Activated CD8-positive, alpha-beta memory T cell treated with anti-CD3 and anti-CD28 coated beads for 48 hours (primary cell): ENCODE results near the gene GUCY1A1.

ENCODE experiments used
- DNase-seq, 3 experiments: peaks; one replicate each; pipeline ENCODE4 v3.0.0-alpha.2; 2020; ENCODE audit warnings: low read depth in 2 of 3, low spot score in 2 of 3

GUCY1A1 gene

GRCh38 chr4:155688860-155689259, 22.2 kb downstream of the GUCY1A1 start:
- no peak for DNase-seq

- DNase-seq = no peak
Observed at GRCh38 chr4:155690044-155690837, 23.6 kb downstream of the GUCY1A1 start.

- no peak for DNase-seq
Observed at GRCh38 chr4:155692361-155692760, 25.7 kb downstream of the GUCY1A1 start.

- no peak for DNase-seq
Observed at GRCh38 chr4:155693015-155693663, 26.5 kb downstream of the GUCY1A1 start.

- no peak for DNase-seq
Observed at GRCh38 chr4:155694100-155694785, 27.6 kb downstream of the GUCY1A1 start.

GRCh38 chr4:155696226-155696625, 29.6 kb downstream of the GUCY1A1 start:
- DNase-seq = no peak

GRCh38 chr4:155696726-155697125, 30.1 kb downstream of the GUCY1A1 start:
- no peak for DNase-seq

GRCh38 chr4:155701827-155702226, 35.2 kb downstream of the GUCY1A1 start:
- DNase-seq = no peak

GRCh38 chr4:155703486-155704247, 37.0 kb downstream of the GUCY1A1 start:
- DNase-seq = no peak

GRCh38 chr4:155704841-155705404, 38.3 kb downstream of the GUCY1A1 start:
- no peak for DNase-seq

GRCh38 chr4:155705664-155706063, 39.0 kb downstream of the GUCY1A1 start:
- no peak for DNase-seq

GRCh38 chr4:155706147-155706546, 39.5 kb downstream of the GUCY1A1 start:
- no peak for DNase-seq

GRCh38 chr4:155707251-155707650, 40.6 kb downstream of the GUCY1A1 start:
- no peak for DNase-seq

GRCh38 chr4:155708782-155709181, 42.1 kb downstream of the GUCY1A1 start:
- DNase-seq = no peak

- DNase-seq = no peak
Observed at GRCh38 chr4:155709918-155710317, 43.3 kb downstream of the GUCY1A1 start.

GRCh38 chr4:155711556-155711955, 44.9 kb downstream of the GUCY1A1 start:
- no peak for DNase-seq

- DNase-seq = no peak
Observed at GRCh38 chr4:155712846-155713245, 46.2 kb downstream of the GUCY1A1 start.

- DNase-seq = no peak
Observed at GRCh38 chr4:155713911-155714310, 47.3 kb downstream of the GUCY1A1 start.

GRCh38 chr4:155722336-155722735, 55.7 kb downstream of the GUCY1A1 start:
- DNase-seq = no peak

- no peak for DNase-seq
Observed at GRCh38 chr4:155722816-155723499, 56.3 kb downstream of the GUCY1A1 start.
